GM18502 (cell line): ENCODE data around the gene ACSL3.
"Not testable (repeated sequence)": the region's sequence is repeated elsewhere in the genome, so short reads cannot be mapped to it uniquely, and the experiment has no call there.

ENCODE experiments used
- ATAC-seq: cut with Tn5 transposase; IDR thresholded peaks from one replicate; pipeline ENCODE4 v1.9.1; 2021; ENCODE audit warnings: mild to moderate bottlenecking; ENCODE audit not compliant: unreplicated experiment, poor library complexity

ACSL3 gene

DNA sequence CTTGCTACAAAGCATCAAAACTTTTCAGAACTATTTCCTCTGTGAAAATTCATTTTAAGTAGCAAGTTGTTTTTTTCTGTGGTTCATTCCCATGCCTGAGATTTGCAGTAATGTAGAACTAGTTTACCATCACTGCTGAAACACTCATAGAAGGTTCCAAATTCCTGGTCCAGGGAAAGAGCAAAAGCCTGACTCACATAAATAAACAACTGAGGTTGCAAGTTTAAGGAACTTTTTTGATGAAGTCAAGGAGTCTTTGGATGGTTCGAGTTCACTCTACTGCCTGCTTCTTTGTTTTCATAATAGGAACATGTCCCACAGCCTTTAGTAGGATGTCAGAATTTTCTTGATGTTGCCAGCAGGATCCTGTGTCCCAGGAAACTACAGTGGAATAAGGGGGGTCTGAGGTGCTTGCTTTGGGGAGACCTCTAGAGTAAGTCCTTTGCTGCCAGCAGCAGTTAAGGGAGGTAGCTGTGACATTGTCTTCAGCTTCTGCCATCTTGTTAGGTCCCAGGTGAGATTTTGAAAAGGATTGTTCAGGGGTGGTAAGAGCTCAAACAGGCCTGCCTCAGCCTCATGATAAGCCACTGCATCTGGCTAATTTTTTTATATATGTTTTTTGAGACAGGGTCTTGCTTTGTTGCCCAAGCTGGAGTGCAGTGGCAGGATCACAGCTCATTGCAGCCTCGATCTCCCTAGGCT is 43.9 kb downstream of the ACSL3 start:
- ATAC-seq, result no peak

- ATAC-seq, result no peak
These were observed 46.2 kb downstream of the ACSL3 start for GRCh38 chr2:222907048-222907447.

- no peak for ATAC-seq
These were observed 47.1 kb downstream of the ACSL3 start for GRCh38 chr2:222907790-222908441.

- ATAC-seq, result no peak
These were observed 48.5 kb downstream of the ACSL3 start for GRCh38 chr2:222909286-222909685.

DNA sequence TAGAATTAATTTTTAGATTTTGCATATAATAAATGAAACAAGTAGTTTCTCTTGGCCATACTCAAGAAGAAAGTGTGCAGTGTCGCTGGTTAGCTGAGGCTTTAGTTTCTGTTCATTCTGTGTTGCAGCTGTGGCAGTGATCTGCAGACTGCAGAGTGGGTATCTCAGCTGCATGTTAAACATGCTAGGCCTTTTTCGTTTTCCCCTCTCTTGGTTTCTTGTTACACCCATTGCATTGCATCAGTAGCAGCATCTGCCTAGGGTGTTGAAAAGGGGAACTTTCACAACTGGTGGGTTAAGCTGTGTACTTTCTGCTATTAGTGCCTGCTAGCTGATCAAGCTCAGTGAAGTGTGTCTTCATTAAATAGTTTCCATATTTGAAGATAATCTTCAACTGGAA is 51.3 kb downstream of the ACSL3 start:
- peak; percentile 99 for ATAC-seq

GRCh38 chr2:222912776-222913175 is 51.9 kb downstream of the ACSL3 start:
- ATAC-seq, result no peak

GRCh38 chr2:222915092-222915957 is 54.5 kb downstream of the ACSL3 start:
- no peak for ATAC-seq

GRCh38 chr2:222916229-222917197 is 55.7 kb downstream of the ACSL3 start:
- ATAC-seq, result no peak

GRCh38 chr2:222917212-222917611 is 56.4 kb downstream of the ACSL3 start:
- ATAC-seq, result not testable (repeated sequence)

DNA sequence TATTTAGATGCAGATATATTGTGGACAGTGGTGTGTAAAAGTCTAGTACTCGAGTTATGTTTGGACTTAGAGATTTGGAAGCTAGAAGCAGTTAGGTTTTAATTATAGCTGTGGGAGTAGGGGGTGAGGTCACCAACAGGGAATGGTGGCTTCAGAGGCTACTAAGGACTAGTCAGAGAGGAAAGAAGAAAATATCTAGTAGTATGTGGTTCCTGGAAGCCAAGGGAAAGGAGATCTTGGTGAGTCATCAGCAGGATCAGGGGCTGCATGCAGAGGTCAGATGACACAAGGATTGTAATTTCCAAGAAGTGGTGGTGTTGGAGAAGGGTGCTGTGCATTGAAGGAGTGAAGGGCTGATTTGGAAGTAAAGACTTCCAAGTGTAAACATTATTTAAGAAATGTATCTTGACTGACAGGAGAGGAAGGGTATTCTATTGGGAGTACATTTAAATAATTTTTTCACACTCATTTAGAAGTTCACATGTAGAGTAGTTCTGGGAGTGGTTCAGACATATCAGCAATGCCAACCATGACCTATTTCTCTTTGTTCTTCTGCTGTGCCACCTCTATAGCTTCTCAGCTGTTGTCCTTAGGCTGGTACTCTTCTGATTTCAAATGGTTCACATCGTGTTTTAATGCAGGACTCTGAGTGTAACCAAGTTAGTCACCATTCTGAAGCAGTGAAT is 59.1 kb downstream of the ACSL3 start:
- ATAC-seq, result no peak

- ATAC-seq, result no peak
These were observed 59.9 kb downstream of the ACSL3 start for GRCh38 chr2:222920657-222921186.

GRCh38 chr2:222922019-222922800 is 61.4 kb downstream of the ACSL3 start:
- ATAC-seq, result no peak

GRCh38 chr2:222926915-222927314 is 66.1 kb downstream of the ACSL3 start:
- ATAC-seq, result no peak

DNA sequence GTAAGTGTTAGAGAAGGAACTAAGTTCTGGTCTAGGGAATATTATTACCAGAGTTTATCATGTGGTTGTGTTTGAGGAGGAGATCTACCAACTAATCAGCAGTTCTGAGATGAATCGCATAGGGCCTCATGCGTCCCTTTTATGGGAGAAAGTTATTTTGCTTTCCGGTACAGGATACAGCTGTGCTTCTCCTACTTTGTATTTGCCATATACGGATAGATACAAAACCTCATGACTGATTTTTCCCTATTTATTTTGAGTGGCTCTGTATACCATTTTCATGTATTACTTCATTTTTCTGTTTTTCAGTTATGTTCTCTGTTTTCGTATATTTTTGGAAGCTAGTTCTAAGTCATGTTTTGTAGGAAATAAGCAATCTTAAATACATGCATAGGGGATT is 66.8 kb downstream of the ACSL3 start:
- no peak for ATAC-seq

DNA sequence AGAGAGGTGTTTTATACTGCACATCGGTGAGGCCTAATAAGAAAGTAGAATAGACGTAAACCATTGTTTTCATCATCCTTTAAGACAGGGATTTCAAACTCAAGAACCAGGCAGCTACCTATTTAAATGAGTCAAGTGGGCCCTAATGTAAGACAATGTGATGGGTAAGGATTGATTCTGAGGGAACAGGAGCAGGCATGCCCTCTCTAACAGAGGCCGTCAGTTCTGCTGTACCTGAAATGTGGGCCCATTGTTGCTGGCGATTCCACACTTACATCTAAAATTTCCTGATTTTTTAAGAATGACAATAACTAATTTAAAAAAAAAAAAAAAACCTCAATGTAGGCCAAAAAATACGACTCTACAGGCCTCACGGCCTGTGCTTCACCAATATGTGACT is 67.5 kb downstream of the ACSL3 start:
- no peak for ATAC-seq

GRCh38 chr2:222930862-222931261 is 70.0 kb downstream of the ACSL3 start:
- ATAC-seq, result no peak

DNA sequence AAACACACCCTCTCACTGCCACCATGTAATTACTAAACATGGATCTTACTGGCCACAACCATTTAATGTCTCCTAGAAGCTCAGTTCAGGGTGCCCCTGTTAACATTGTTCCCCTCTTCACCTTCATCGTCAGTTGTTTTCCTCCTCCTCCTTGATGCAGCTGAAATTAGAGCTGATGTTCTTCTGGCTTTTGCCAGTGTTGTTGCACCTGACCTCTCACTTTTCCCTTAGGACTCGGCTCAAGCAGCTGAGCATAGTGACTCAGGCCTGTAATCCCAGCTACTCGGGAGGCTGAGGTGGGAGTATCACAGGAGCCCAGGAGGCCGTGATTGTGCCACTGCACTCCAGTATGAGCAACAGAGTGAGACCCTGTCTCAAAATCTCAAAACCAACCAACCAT is 70.8 kb downstream of the ACSL3 start:
- ATAC-seq, result no peak

- no peak for ATAC-seq
These were observed 72.6 kb downstream of the ACSL3 start for GRCh38 chr2:222933458-222933857.
